Smooth muscle cell (in vitro differentiated cells): ENCODE results near the gene MACROD2. TPM values are rescaled to one million over a fixed set of nuclear protein-coding genes. Genes with fewer than 3 reads are reported as not detected.

Experiments used
- DNase-seq: peaks from one replicate; lab custom pipeline; 2025; ENCODE audit not compliant: unreplicated experiment; lab: John Stamatoyannopoulos, UW
- H2AFZ ChIP-seq: fragments of 200-600 bp; sonication (generic); 2 replicates; pipeline ENCODE4 v1.6.0; 2016; ENCODE audit warnings: antibody characterized with exemption, low read depth, mild to moderate bottlenecking
- H3F3A ChIP-seq: fragments of 200-600 bp; sonication (generic); 2 replicates; pipeline ENCODE4 v1.6.0; 2017; ENCODE audit warnings: antibody characterized with exemption, low read depth
- H3K27ac ChIP-seq: fragments of 200-600 bp; sonication (generic); 2 replicates; pipeline ENCODE4 v1.5.1; 2016; ENCODE audit warnings: low read depth, mild to moderate bottlenecking
- H3K27me3 ChIP-seq: fragments of 200-600 bp; sonication (generic); 2 replicates; pipeline ENCODE4 v1.6.1; 2016; ENCODE audit warnings: low read depth, mild to moderate bottlenecking
- H3K36me3 ChIP-seq: fragments of 200-600 bp; sonication (generic); 2 replicates; pipeline ENCODE4 v1.5.1; 2016; ENCODE audit warnings: low read depth
- H3K4me1 ChIP-seq: fragments of 200-600 bp; sonication (generic); 2 replicates; pipeline ENCODE4 v1.5.1; 2016; ENCODE audit warnings: low read depth
- H3K4me2 ChIP-seq: fragments of 200-600 bp; sonication (generic); 2 replicates; pipeline ENCODE4 v1.6.0; 2016; ENCODE audit warnings: mild to moderate bottlenecking
- H3K4me3 ChIP-seq: fragments of 200-600 bp; sonication (generic); 2 replicates; pipeline ENCODE4 v1.5.1; 2016; ENCODE audit warnings: mild to moderate bottlenecking
- H3K79me2 ChIP-seq: fragments of 200-600 bp; sonication (generic); 2 replicates; pipeline ENCODE4 v1.6.0; 2016; ENCODE audit warnings: low read depth, mild to moderate bottlenecking
- H3K9ac ChIP-seq: fragments of 200-600 bp; sonication (generic); 2 replicates; pipeline ENCODE4 v1.6.0; 2016; ENCODE audit warnings: low read depth
- H3K9me3 ChIP-seq: fragments of 200-600 bp; sonication (generic); replicated peaks from 2 replicates; pipeline ENCODE4 v1.5.1; 2016; ENCODE audit warnings: low read depth
- H4K20me1 ChIP-seq: fragments of 200-600 bp; sonication (generic); 2 replicates; pipeline ENCODE4 v1.6.0; 2016; ENCODE audit warnings: low read depth
- WGBS: methylation state at CpG from one replicate; pipeline ENCODE4 v1.1.7; 2016; ENCODE audit warnings: low lambda C conversion rate; 5-methylcytosine and 5-hydroxymethylcytosine counted together
- polyA plus RNA-seq: library from polyadenylated mRNA; unstranded; fragments of >200 nt; fragmentation: Nextera tagmentation; extraction: Ambion mirVana; gene quantifications from 2 replicates; pipeline ENCODE4 v1.2.1, GENCODE V29; 2016
- total RNA-seq: library from RNA; depleted of rRNA; stranded (reverse); fragments of >200 nt; gene quantifications from 2 replicates; pipeline ENCODE4 v1.2.3, GENCODE V29; 2014
- TF ChIP-seq, protein P1 (sequence below): fragments of 200-600 bp; sonication (generic); IDR thresholded peaks from 2 replicates; pipeline ENCODE4 v1.5.1; 2017; ENCODE audit warnings: borderline replicate concordance, mild to moderate bottlenecking, antibody characterized with exemption; ENCODE audit not compliant: insufficient read depth, poor library complexity, severe bottlenecking

Gene MACROD2
- total and polyA plus RNA-seq, 2 experiments from 2014 or later = 0.04 to 0.32 TPM

DNA sequence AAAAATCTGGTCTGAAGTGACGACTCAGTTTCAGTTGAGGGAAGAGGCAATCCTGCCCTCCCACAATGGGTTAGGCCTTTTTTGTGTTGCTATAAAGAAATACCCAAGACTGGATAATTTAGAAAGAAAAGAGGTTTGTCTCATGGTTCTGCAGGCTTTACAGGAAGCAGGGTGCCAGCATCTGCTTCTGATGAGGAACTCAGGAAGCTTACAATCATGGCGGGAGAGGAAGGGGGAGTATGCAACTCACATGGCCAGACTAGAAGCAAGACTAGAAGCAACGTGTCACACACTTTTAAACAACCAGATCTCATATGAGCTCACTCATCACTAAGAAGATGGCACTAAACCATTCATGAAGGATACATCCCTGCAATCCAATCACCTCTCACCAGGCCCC, 2048.6 kb downstream of the MACROD2 start:
- no peaks in the 10 kb centered on the region for H3K36me3 ChIP-seq
- H2AFZ ChIP-seq = no peak overlapping the region
- no peaks in the 10 kb centered on the region for H3K79me2 ChIP-seq
- H3K4me1 ChIP-seq = peaks cover under 1% of the 10 kb centered on the region
- H3K9me3 ChIP-seq = no peaks in the 10 kb centered on the region
- H3K27me3 ChIP-seq = peaks cover 8% of the 10 kb centered on the region
- no peak overlapping the region for H3K4me2 ChIP-seq
- DNase-seq = no peak
- no peaks in the 10 kb centered on the region for H3F3A ChIP-seq
- TF ChIP-seq, protein P1, sequence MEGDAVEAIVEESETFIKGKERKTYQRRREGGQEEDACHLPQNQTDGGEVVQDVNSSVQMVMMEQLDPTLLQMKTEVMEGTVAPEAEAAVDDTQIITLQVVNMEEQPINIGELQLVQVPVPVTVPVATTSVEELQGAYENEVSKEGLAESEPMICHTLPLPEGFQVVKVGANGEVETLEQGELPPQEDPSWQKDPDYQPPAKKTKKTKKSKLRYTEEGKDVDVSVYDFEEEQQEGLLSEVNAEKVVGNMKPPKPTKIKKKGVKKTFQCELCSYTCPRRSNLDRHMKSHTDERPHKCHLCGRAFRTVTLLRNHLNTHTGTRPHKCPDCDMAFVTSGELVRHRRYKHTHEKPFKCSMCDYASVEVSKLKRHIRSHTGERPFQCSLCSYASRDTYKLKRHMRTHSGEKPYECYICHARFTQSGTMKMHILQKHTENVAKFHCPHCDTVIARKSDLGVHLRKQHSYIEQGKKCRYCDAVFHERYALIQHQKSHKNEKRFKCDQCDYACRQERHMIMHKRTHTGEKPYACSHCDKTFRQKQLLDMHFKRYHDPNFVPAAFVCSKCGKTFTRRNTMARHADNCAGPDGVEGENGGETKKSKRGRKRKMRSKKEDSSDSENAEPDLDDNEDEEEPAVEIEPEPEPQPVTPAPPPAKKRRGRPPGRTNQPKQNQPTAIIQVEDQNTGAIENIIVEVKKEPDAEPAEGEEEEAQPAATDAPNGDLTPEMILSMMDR = no peak
- H3K27ac ChIP-seq = no peak overlapping the region
- no peak overlapping the region for H3K4me3 ChIP-seq
- 64% methylated on average over 3 of the region's 3 CpGs for WGBS
- no peaks in the 10 kb centered on the region for H4K20me1 ChIP-seq
- H3K9ac ChIP-seq = no peak overlapping the region

DNA sequence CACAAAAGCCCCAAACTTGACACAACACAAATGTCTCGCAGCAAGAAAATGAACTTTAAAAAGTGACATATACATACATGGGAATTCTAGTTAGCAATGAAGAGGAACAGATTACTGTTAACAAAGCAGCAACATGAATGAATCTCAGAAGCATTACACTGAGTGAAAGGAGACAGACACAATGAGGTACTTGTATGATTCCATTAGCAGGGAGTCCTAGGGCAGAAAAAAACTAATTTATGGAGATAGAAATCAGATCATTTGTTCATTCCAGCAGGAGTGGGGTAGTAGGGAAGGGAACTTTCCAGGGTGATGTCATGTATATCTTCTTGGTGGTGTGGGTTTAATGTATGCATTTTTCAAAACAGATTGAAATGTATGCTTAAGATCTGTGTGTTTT, 2053.6 kb downstream of the MACROD2 start:
- H3K27ac ChIP-seq = no peak overlapping the region
- no peaks in the 10 kb centered on the region for H3K27me3 ChIP-seq
- TF ChIP-seq, protein P1 = no peak
- DNase-seq = no peak
- H3F3A ChIP-seq = no peaks in the 10 kb centered on the region
- H3K9ac ChIP-seq = no peak overlapping the region
- H3K9me3 ChIP-seq = no peaks in the 10 kb centered on the region
- 96% methylated on average over 1 of the region's 1 CpG for WGBS
- no peak overlapping the region for H3K4me3 ChIP-seq
- no peak overlapping the region for H2AFZ ChIP-seq
- H4K20me1 ChIP-seq = no peaks in the 10 kb centered on the region
- peaks cover 14% of the 10 kb centered on the region for H3K4me1 ChIP-seq
- no peaks in the 10 kb centered on the region for H3K36me3 ChIP-seq
- H3K4me2 ChIP-seq = no peak overlapping the region
- H3K79me2 ChIP-seq = no peaks in the 10 kb centered on the region

DNA sequence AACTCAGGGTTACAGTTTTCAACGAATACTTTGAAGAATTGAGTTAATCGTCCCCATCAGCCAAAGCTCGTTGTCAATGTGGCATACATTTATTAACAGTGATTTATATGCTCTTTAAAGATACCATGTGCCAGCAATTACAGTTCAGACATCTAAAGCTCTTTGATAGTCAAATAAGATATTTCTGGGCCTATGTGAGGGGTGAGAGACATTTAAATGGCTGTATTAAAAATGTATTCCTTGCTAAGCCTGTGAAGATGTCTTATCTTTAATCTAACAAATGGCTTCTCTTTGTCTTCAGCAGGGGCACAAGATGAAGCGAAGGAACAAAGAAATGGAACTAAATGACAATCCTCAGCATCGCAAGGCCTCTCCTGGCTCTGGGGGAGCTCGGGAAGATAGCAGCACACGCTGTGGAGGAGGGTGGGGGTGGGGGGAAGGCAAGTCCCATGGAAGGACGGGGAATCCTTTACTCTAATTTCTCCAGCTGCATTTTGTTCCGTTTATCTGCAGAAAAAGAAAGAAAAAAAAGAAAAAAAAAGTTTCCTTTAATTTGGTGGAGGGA, 2054.3 kb downstream of the MACROD2 start:
- TF ChIP-seq, protein P1 = no peak
- Histone ChIP-seq H3K4me2 (no peak overlapping the region), H3K27ac (no peak overlapping the region), H3F3A (no peaks in the 10 kb centered on the region), H3K27me3 (no peaks in the 10 kb centered on the region), H3K9ac (no peak overlapping the region), H3K4me3 (no peak overlapping the region), H4K20me1 (no peaks in the 10 kb centered on the region), H3K79me2 (no peaks in the 10 kb centered on the region), H3K9me3 (no peaks in the 10 kb centered on the region), H3K4me1 (peaks cover 14% of the 10 kb centered on the region), H2AFZ (no peak overlapping the region), H3K36me3 (no peaks in the 10 kb centered on the region)
- no peak for DNase-seq
- 67% methylated on average over 9 of the region's 9 CpGs for WGBS

GRCh38 chr20:16050366-16050765, 2055.1 kb downstream of the MACROD2 start:
- no peaks in the 10 kb centered on the region for H3K79me2 ChIP-seq
- no peaks in the 10 kb centered on the region for H3K9me3 ChIP-seq
- H3K36me3 ChIP-seq = no peaks in the 10 kb centered on the region
- H3K27me3 ChIP-seq = no peaks in the 10 kb centered on the region
- TF ChIP-seq, protein P1 = no peak
- no peak overlapping the region for H3K27ac ChIP-seq
- no peak overlapping the region for H3K4me3 ChIP-seq
- peaks cover 14% of the 10 kb centered on the region for H3K4me1 ChIP-seq
- no peak overlapping the region for H3K4me2 ChIP-seq
- no peak overlapping the region for H2AFZ ChIP-seq
- H3K9ac ChIP-seq = no peak overlapping the region
- H4K20me1 ChIP-seq = no peaks in the 10 kb centered on the region
- no peak for DNase-seq
- no peaks in the 10 kb centered on the region for H3F3A ChIP-seq
- WGBS = 94% methylated on average over 1 of the region's 1 CpG
